Measurements from ENCODE around the gene CCM2.
"Not testable (repeated sequence)": the region's sequence is repeated elsewhere in the genome, so short reads cannot be mapped to it uniquely, and the experiment has no call there.

The CCM2 gene

DNA sequence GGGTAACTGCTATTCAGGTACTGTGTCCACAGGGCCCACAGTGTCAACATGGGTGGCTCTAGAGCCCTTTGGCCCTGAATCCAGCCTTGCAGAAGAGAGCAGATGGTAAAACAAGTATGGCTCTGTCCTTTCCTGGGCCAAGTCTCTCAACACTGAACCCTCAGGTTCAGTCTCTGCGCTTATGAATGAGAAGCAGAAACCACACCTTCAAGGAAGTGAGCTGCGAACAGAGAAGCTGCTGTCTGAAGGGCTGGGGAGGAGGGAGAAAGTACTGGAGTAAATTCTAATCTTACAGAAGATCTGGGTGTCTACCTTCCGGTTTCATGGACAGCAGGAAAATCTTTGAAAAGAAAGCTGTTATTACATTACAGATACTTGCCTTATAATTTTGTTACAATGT is 107.4 kb downstream of the CCM2 start:
- no peak for ATAC-seq
- Mint-ChIP-seq H3K4me3 (no peak overlapping the region), H3K4me1 (peaks cover 34% of the 10 kb centered on the region), H3K9me3 (no peaks in the 10 kb centered on the region), H3K27me3 (no peaks in the 10 kb centered on the region), H3K36me3 (peaks cover 17% of the 10 kb centered on the region), H3K27ac (no peak overlapping the region)

DNA sequence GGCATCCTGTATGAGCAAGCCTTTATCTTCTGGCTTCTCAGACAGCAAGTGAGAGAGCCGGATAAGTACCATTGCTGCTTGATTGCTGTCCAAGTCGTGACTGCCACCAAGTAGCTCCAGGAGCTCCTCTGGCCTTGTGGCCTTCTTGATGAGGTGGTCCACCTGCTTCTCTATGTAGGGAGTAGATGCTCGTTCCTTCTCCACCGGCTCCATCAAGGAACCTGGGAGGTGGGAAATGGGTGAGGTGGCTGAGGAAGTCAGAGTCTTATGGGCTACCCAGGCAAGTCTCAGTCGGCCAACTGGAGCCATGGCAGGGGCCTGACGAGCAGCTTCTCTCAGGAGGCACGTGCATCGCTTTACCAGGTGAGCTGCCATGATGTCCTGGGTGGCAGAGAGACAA is 108.9 kb downstream of the CCM2 start:
- no peak overlapping the region for H3K27ac Mint-ChIP-seq
- peaks cover 34% of the 10 kb centered on the region for H3K4me1 Mint-ChIP-seq
- peaks cover 8% of the 10 kb centered on the region for H3K36me3 Mint-ChIP-seq
- H3K4me3 Mint-ChIP-seq: no peak overlapping the region
- no peaks in the 10 kb centered on the region for H3K27me3 Mint-ChIP-seq
- no peaks in the 10 kb centered on the region for H3K9me3 Mint-ChIP-seq
- no peak for ATAC-seq

GRCh38 chr7:45111298-45112223 is 111.6 kb downstream of the CCM2 start, which contains the start of gene TBRG4:
Gene TBRG4 (minus strand): TSS chr7:45111697. CDS start chr7:45109237, 2,460 bp downstream.
- peaks cover 34% of the 10 kb centered on the region for H3K4me1 Mint-ChIP-seq
- H3K36me3 Mint-ChIP-seq: peaks cover 5% of the 10 kb centered on the region

DNA sequence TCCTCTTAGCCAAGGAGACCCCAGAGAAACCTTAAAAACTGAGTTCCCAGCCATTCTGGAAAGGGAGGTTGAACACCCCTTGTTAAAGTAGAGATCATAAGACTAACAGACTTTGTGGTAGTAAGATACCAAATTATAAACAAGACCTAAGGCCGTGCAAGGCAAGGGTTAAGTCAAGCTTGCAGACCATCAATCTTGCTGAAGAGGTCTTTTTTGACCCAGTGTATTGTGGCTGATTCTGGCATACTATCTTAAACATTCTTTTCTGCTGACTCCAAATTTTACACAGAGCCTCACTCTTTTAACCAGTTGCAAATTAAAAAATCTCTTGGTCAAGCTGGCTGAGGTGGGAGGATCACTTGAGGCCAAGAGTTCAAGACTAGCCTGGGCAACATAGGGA is 112.6 kb downstream of the CCM2 start:
- Mint-ChIP-seq H3K36me3 (peaks cover 5% of the 10 kb centered on the region), H3K27me3 (peaks cover 8% of the 10 kb centered on the region), H3K9me3 (no peaks in the 10 kb centered on the region), H3K27ac (peak overlapping the region; percentile 93), H3K4me1 (peaks cover 28% of the 10 kb centered on the region), H3K4me3 (peak overlapping the region; percentile 86)
- no peak for ATAC-seq

More at GRCh38 chr7:45111298-45112223, 111.6 kb downstream of the CCM2 start, which contains the start of gene TBRG4:
- Mint-ChIP-seq H3K4me3 (peak within 1 kb of the TSS; percentile 86), H3K9me3 (no peaks in the 10 kb centered on the region), H3K27ac (peak within 1 kb of the TSS; percentile 93), H3K27me3 (no peaks in the 10 kb centered on the region)
- peak; percentile 98 for ATAC-seq

DNA sequence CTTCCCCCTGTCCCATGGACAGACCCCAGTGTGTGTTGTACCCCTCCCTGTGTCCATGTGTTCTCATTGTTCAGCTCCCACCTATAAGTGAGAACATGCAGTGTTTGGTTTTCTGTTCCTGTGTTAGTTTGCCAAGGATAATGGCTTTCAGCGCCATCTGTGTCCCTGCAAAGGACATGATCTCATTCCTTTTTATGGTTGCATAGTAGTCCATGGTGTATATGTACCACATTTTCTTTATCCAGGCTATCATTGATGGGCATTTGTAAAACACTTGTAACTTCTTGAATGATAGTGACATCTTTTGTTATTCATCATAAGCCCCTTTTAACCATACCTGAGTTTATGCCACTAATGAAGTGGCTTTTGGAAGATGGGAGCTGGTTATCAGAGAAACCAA is 114.3 kb downstream of the CCM2 start:
- H3K27me3 Mint-ChIP-seq: peaks cover 22% of the 10 kb centered on the region
- ATAC-seq, H3K9me3 Mint-ChIP-seq, H3K27ac Mint-ChIP-seq, H3K36me3 Mint-ChIP-seq, H3K4me3 Mint-ChIP-seq: not testable (repeated sequence)
- peaks cover 15% of the 10 kb centered on the region for H3K4me1 Mint-ChIP-seq

- Mint-ChIP-seq H3K9me3 (no peaks in the 10 kb centered on the region), H3K27ac (no peak overlapping the region), H3K4me1 (peaks cover 13% of the 10 kb centered on the region), H3K36me3 (peaks cover 4% of the 10 kb centered on the region), H3K27me3 (peaks cover 22% of the 10 kb centered on the region), H3K4me3 (no peak overlapping the region)
- no peak for ATAC-seq
Observed at GRCh38 chr7:45114926-45115325, 114.9 kb downstream of the CCM2 start.

GRCh38 chr7:45116048-45116447 is 116.0 kb downstream of the CCM2 start:
- Mint-ChIP-seq H3K4me1 (peaks cover 6% of the 10 kb centered on the region), H3K27me3 (peaks cover 22% of the 10 kb centered on the region), H3K9me3 (no peaks in the 10 kb centered on the region), H3K27ac (no peak overlapping the region), H3K36me3 (no peaks in the 10 kb centered on the region), H3K4me3 (no peak overlapping the region)
- ATAC-seq: no peak

DNA sequence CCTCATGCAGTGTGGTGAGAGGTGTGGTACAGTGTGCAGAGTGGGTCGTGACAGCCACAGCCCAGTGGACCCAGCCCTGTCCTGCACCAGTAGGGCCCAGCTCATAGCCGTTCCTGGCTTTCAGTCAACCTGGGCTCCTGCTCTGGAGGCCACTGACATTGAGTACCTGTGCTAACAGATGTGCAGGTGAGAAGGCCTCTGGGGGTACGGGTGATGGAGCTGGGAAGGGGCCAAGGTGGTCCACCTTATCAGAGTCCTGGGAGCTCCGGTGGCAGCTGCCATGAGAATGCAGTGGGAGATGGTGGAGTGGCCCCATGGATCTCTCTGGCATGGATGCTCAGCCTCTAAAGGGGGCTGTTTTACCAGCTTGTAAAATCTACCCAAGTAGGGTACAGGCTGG is 117.6 kb downstream of the CCM2 start:
- no peak for ATAC-seq
- Mint-ChIP-seq H3K36me3 (no peaks in the 10 kb centered on the region), H3K9me3 (no peaks in the 10 kb centered on the region), H3K27me3 (peaks cover 22% of the 10 kb centered on the region), H3K4me1 (no peaks in the 10 kb centered on the region), H3K27ac (no peak overlapping the region), H3K4me3 (no peak overlapping the region)

DNA sequence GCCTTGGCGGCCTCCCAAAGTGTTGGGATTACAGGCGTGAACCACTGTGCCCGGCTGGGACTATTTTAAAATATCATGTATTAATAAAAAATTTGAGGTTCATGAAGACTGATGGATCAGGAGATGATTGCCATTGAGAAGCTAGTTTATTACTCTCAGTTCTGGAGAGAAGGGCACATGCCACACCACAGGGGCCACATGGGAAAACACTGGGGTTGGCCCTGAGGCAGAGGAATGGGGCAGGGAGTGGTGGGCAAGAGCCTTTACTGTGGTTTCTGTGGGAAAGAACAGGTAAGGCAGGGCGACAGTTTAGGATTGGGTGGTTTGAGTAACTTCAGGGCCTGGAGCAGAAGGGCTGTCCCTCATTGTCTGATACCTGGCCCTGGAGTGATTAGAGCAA is 118.3 kb downstream of the CCM2 start:
- Mint-ChIP-seq H3K27ac (no peak overlapping the region), H3K36me3 (no peaks in the 10 kb centered on the region)

GRCh38 chr7:45118889-45119331 is 118.9 kb downstream of the CCM2 start:
- peaks cover 22% of the 10 kb centered on the region for H3K27me3 Mint-ChIP-seq
- H3K4me1 Mint-ChIP-seq: peaks cover 10% of the 10 kb centered on the region
- H3K36me3 Mint-ChIP-seq: no peaks in the 10 kb centered on the region
- H3K9me3 Mint-ChIP-seq: no peaks in the 10 kb centered on the region
- H3K4me3 Mint-ChIP-seq: no peak overlapping the region
- ATAC-seq: no peak
- no peak overlapping the region for H3K27ac Mint-ChIP-seq

More for the DNA sequence above, 118.3 kb downstream of the CCM2 start:
- no peak overlapping the region for H3K4me3 Mint-ChIP-seq
- H3K4me1 Mint-ChIP-seq: peaks cover 4% of the 10 kb centered on the region
- no peak for ATAC-seq
- no peaks in the 10 kb centered on the region for H3K9me3 Mint-ChIP-seq
- H3K27me3 Mint-ChIP-seq: peaks cover 22% of the 10 kb centered on the region

DNA sequence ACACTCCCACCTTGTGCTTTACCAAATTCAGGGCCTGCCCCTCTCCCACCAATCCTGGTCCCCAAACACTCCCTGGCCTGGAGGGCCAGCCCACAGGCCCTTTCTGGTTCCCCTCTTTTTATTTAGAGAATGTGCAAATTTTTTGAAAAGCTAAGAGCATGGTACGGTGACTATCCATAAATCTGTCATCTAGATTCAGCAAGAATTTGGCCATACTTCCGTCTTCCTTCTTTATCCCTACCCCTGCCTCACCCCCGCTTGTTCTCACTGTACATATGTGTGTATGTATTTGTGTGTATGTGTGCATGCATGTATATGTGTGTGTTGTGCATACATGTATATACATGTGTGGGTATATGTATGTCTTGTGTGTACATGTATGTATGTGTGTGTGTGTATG is 119.5 kb downstream of the CCM2 start:
- Mint-ChIP-seq H3K9me3 (no peaks in the 10 kb centered on the region), H3K36me3 (no peaks in the 10 kb centered on the region), H3K4me1 (peaks cover 10% of the 10 kb centered on the region), H3K4me3 (no peak overlapping the region), H3K27me3 (peaks cover 22% of the 10 kb centered on the region), H3K27ac (no peak overlapping the region)
- no peak for ATAC-seq

DNA sequence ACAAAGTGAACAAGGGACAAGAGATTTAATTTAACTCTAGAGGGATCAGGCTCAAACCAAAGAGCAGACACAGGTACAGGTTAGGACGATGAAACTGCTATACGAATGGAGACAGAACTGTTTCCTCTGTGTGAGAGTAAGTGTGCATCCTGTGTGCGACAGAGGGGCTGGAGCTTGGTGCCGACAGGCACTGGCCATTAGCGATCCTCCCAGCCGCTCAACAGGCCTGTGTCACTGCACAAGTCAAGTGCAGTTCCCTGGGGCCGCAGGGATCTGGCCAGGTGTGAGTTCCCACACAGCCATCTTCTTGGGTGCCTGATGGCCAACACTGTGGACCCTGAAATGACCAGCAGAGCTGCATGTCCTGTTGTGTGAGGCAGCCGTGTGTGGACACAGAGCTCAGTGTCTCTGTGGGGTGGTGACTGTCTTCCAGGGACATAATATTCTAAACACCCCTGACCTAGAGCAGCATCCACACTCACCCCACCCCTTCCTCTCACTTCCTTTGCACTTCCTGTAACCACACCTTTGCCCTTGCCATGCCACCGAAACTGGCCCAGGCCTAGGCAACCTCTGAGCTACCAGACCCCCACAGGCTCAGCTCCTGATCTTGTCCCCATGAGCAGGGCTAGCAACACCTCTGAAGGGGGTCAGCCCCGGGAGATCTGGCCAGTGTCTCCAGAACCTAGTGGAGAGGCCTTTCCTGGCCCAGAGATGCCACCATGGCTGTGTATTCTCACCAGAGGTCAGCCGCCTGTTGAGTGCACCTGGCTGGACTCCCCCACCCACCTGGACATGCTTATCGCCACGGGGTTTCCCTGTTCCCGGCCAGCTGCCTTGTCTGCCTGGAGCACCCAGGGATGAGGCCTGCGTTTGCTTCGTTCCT is 123.2 kb downstream of the CCM2 start:
- Mint-ChIP-seq H3K9me3 (no peaks in the 10 kb centered on the region), H3K27me3 (peaks cover 8% of the 10 kb centered on the region), H3K27ac (peak overlapping the region; percentile 48), H3K4me3 (no peak overlapping the region), H3K36me3 (no peaks in the 10 kb centered on the region), H3K4me1 (peaks cover 10% of the 10 kb centered on the region)
- ATAC-seq: no peak

GRCh38 chr7:45123913-45124710 is 124.1 kb downstream of the CCM2 start:
- H3K36me3 Mint-ChIP-seq: no peaks in the 10 kb centered on the region
- H3K27me3 Mint-ChIP-seq: no peaks in the 10 kb centered on the region
- no peaks in the 10 kb centered on the region for H3K9me3 Mint-ChIP-seq
- ATAC-seq: no peak
- peaks cover 10% of the 10 kb centered on the region for H3K4me1 Mint-ChIP-seq
- no peak overlapping the region for H3K4me3 Mint-ChIP-seq
- no peak overlapping the region for H3K27ac Mint-ChIP-seq

DNA sequence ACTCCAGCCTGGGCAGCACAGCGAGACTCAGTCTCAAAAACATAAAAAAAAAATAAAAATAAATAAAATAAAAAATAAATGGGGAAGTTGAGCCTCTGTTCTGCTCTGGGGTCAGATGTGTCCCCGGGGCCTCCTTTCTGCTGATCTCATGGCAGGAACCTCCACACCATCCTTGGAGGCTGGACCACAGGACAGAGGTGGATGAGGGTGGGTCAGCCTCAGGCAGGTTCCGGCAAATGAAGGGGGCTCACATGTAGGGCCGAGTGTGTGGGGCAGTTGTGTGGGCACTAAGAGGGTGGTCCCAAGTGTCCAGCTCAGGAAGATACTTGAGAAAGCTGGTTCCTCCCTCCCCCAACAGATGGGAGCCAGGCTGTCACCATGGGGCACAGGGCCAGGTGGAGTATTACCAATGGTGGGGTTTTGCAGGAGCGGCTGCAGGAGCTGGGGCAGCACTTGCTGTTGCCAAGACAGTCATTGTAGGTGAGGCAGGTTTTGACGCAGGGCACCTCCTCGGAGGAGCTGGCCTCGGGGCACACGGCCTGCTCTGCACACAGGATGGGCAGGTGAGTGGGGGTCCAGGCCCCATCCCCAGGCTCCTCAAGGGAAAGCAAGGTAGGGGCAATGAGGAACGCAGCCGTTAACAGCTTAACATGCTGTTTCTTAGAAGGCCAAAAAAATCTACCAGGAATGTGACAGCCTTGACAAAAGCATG is 125.3 kb downstream of the CCM2 start:
- no peak overlapping the region for H3K4me3 Mint-ChIP-seq
- no peak overlapping the region for H3K27ac Mint-ChIP-seq
- H3K36me3 Mint-ChIP-seq: no peaks in the 10 kb centered on the region
- H3K27me3 Mint-ChIP-seq: no peaks in the 10 kb centered on the region
- ATAC-seq: no peak
- no peaks in the 10 kb centered on the region for H3K9me3 Mint-ChIP-seq
- peaks cover 10% of the 10 kb centered on the region for H3K4me1 Mint-ChIP-seq

Measured in stimulated activated memory B cell treated with anti-CD40 and anti-IgM and Interleukin-4, amounts not matched to agents 10 μg/mL and 1 μg/mL and 100 μg/mL, for 72 hours (primary cell).